ENCODE results near the gene PAXIP1. TPM values are rescaled to one million over a fixed set of nuclear protein-coding genes. Genes with fewer than 3 reads are reported as not detected.

PAXIP1 gene
- total RNA-seq, 1 experiment from 2014 or later: 32.6 TPM

DNA sequence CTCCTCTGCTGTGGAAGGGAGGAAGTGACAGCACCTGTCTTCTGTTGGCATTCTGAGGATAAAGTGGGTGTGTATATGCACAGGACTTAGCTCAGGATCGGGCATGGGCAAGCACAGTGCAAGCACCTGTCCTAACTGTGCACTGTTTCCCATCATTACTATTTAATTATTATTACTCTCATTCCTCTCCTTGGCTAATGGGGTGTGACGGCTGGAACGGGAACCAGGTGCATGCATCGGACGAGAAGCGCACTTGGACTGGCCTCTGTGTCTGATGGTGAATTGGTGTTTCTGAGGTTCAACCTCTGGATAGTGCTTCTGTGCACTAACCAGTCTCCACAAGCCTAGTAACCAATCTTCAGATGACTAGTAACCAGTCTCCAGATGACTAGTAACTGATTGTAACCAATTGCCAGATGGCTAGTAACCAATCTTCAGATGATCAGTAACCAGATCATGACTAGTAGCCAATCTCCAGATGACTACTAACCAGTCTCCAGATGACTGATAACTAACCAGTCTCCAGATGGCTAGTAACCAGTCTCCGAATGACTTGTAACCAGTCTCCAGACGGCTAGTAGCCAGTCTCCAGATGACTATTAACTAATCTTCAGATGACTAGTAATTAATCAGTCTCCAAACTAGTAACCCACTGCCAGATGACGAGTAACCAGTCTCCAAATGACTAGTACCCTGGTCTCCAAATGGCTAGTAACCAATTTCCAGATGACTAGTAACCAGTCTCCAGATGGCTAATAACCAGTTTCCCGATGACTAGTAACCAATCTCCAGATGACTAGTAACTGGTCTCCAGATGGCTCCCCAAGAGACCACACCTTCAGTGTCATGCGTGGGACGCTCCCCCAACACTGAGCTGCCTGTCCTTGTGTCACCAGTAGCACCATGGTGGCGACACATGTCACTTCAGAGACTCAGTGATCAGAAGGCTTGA is 85.8 kb downstream of the PAXIP1 start:
- Histone ChIP-seq H3K79me2 (ENCODE audit: insufficient read depth, low read length) (no peaks in the 10 kb centered on the region), H3K9ac (ENCODE audit: extremely low read depth, insufficient read length, low read length) (no peak overlapping the region), H3K4ac (ENCODE audit: low read depth, low read length) (no peak overlapping the region), H4K20me1 (ENCODE audit: control insufficient read depth, insufficient read depth, insufficient read length) (no peaks in the 10 kb centered on the region), H3K23me2 (ENCODE audit: insufficient read length, low read depth, low read length, poor library complexity, severe bottlenecking) (peaks cover 3% of the 10 kb centered on the region), H3K79me1 (ENCODE audit: insufficient read depth, low read depth, low read length, poor library complexity, severe bottlenecking) (no peaks in the 10 kb centered on the region), H2AK5ac (ENCODE audit: insufficient read length, low read length) (no peak overlapping the region), H3K4me2 (ENCODE audit: insufficient read depth, insufficient read length, low read length) (no peak overlapping the region), H2BK120ac (ENCODE audit: low read depth, low read length, poor library complexity, severe bottlenecking) (no peak overlapping the region), H2BK12ac (ENCODE audit: insufficient read length, low read depth, low read length) (no peak overlapping the region), H3T11ph (ENCODE audit: low read length) (no peak overlapping the region), H2BK20ac (ENCODE audit: low read depth, low read length, poor library complexity, severe bottlenecking) (no peak overlapping the region), H3K9me3 (ENCODE audit: control insufficient read depth, low read depth, low read length) (no peaks in the 10 kb centered on the region), H3K4me1 (ENCODE audit: insufficient read depth, low read length) (no peaks in the 10 kb centered on the region), H2BK5ac (ENCODE audit: insufficient read length, low read length) (no peak overlapping the region), H3K23ac (ENCODE audit: insufficient read length, low read depth, low read length) (no peak overlapping the region), H2BK15ac (ENCODE audit: low read depth, low read length) (no peak overlapping the region), H4K8ac (replicated peaks; ENCODE audit: insufficient read length, low read depth, low read length) (no peak overlapping the region), H4K5ac (ENCODE audit: insufficient read length, low read depth, low read length) (no peak overlapping the region), H4K91ac (ENCODE audit: insufficient read length, low read depth, low read length) (no peak overlapping the region), H3K27me3 (ENCODE audit: insufficient read depth, low read length) (no peaks in the 10 kb centered on the region), H3K14ac (ENCODE audit: insufficient read depth, low read length) (no peak overlapping the region), H3K27ac (ENCODE audit: insufficient read length, low read depth, low read length) (no peak overlapping the region), H2AFZ (ENCODE audit: low read length) (no peak overlapping the region), H3K18ac (ENCODE audit: insufficient read length, low read depth, low read length) (no peak overlapping the region), H3K56ac (ENCODE audit: insufficient read length, low read depth, low read length) (no peak overlapping the region)
- TF ChIP-seq, protein P1, sequence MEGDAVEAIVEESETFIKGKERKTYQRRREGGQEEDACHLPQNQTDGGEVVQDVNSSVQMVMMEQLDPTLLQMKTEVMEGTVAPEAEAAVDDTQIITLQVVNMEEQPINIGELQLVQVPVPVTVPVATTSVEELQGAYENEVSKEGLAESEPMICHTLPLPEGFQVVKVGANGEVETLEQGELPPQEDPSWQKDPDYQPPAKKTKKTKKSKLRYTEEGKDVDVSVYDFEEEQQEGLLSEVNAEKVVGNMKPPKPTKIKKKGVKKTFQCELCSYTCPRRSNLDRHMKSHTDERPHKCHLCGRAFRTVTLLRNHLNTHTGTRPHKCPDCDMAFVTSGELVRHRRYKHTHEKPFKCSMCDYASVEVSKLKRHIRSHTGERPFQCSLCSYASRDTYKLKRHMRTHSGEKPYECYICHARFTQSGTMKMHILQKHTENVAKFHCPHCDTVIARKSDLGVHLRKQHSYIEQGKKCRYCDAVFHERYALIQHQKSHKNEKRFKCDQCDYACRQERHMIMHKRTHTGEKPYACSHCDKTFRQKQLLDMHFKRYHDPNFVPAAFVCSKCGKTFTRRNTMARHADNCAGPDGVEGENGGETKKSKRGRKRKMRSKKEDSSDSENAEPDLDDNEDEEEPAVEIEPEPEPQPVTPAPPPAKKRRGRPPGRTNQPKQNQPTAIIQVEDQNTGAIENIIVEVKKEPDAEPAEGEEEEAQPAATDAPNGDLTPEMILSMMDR (conservative IDR thresholded peaks at IDR 0.05): no peak
- Mint-ChIP-seq H3K27ac (no peak overlapping the region), H3K4me3 (no peak overlapping the region), H3K9me3 (peaks cover 0 to 1% of the 10 kb centered on the region in 2 experiments; a peak in 3 of 5 replicates), H3K4me1 (peaks cover 5 to 7% of the 10 kb centered on the region in 2 experiments), H3K36me3 (ENCODE audit: insufficient read depth in 1 of 3, low read depth in 3 of 3) (no peaks in the 10 kb centered on the region), H3K27me3 (ENCODE audit: low read depth) (peaks cover 24% of the 10 kb centered on the region)
- WGBS (ENCODE audit: extremely low coverage, insufficient read length, low lambda C conversion rate): no CpG with 5 or more reads among the region's 13 CpGs
- DNase-seq: no peak
